SK-N-SH treated with all-trans-retinoic acid at 6 μM for 48 hours (cell line): Measurements from ENCODE around the gene PCDHGA7.

Experiments used
- ATAC-seq: fragments of 200-7000 bp; cut with Tn5 transposase; 3 replicates; pipeline ENCODE4 v1.9.1; 2020; ENCODE audit warnings: mild to moderate bottlenecking, moderate library complexity
- CREB5 ChIP-seq: fragments of 250-450 bp; sonication (Bioruptor Pico); IDR thresholded peaks from 2 replicates; pipeline ENCODE4 v1.5.1; 2020; ENCODE audit warnings: low read depth, mild to moderate bottlenecking, moderate library complexity
- CSDC2 ChIP-seq: fragments of 250-450 bp; sonication (Bioruptor Pico); IDR thresholded peaks from 2 replicates; pipeline ENCODE4 v1.5.0; 2020; ENCODE audit warnings: mild to moderate bottlenecking, moderate library complexity
- CSRNP3 ChIP-seq: fragments of 250-450 bp; sonication (Bioruptor Pico); IDR thresholded peaks from 2 replicates; pipeline ENCODE4 v1.5.1; 2021; ENCODE audit warnings: mild to moderate bottlenecking, moderate library complexity
- ESRRG ChIP-seq: fragments of 250-450 bp; sonication (Bioruptor Pico); IDR thresholded peaks from 2 replicates; pipeline ENCODE4 v1.6.1; 2021; ENCODE audit warnings: mild to moderate bottlenecking
- PATZ1 ChIP-seq: fragments of 250-450 bp; sonication (Bioruptor Pico); IDR thresholded peaks from 2 replicates; pipeline ENCODE4 v1.8.0; 2020; ENCODE audit warnings: mild to moderate bottlenecking, moderate library complexity, borderline replicate concordance
- POU6F1 ChIP-seq: fragments of 250-450 bp; sonication (Bioruptor Pico); IDR thresholded peaks from 2 replicates; pipeline ENCODE4 v1.8.0; 2021; ENCODE audit warnings: low read depth, mild to moderate bottlenecking, moderate library complexity, borderline replicate concordance
- PPARA ChIP-seq: fragments of 250-450 bp; sonication (Bioruptor Pico); IDR thresholded peaks from 2 replicates; pipeline ENCODE4 v1.5.0; 2020; ENCODE audit warnings: mild to moderate bottlenecking, borderline replicate concordance
- RARB ChIP-seq: fragments of 250-450 bp; sonication (Bioruptor Pico); IDR thresholded peaks from 2 replicates; pipeline ENCODE4 v1.8.0; 2021; ENCODE audit warnings: mild to moderate bottlenecking, moderate library complexity
- SNAI2 ChIP-seq: fragments of 250-450 bp; sonication (Bioruptor Pico); IDR thresholded peaks from 2 replicates; pipeline ENCODE4 v1.5.0; 2020; ENCODE audit warnings: mild to moderate bottlenecking, moderate library complexity
- TCF4 ChIP-seq: fragments of 250-450 bp; sonication (Bioruptor Pico); IDR thresholded peaks from 2 replicates; pipeline ENCODE4 v1.8.0; 2021; ENCODE audit warnings: mild to moderate bottlenecking, moderate library complexity, borderline replicate concordance
- TOX ChIP-seq: fragments of 250-450 bp; sonication (Bioruptor Pico); IDR thresholded peaks from 2 replicates; pipeline ENCODE4 v1.8.0; 2021; ENCODE audit warnings: mild to moderate bottlenecking, moderate library complexity, borderline replicate concordance
- TSHZ2 ChIP-seq: fragments of 250-450 bp; sonication (Bioruptor Pico); IDR thresholded peaks from 2 replicates; pipeline ENCODE4 v1.5.0; 2020; ENCODE audit warnings: mild to moderate bottlenecking, moderate library complexity
- ZFP3 ChIP-seq: fragments of 250-450 bp; sonication (Bioruptor Pico); IDR thresholded peaks from 2 replicates; pipeline ENCODE4 v1.5.0; 2020; ENCODE audit warnings: mild to moderate bottlenecking, moderate library complexity
- ZFP30 ChIP-seq: fragments of 450-650 bp; formaldehyde crosslinking; IDR thresholded peaks from 2 replicates; pipeline ENCODE4 v1.5.0; 2022; ENCODE audit warnings: mild to moderate bottlenecking, moderate library complexity
- ZNF565 ChIP-seq: fragments of 450-650 bp; formaldehyde crosslinking; conservative IDR thresholded peaks from 2 replicates; pipeline ENCODE4 v1.5.0; 2020; ENCODE audit warnings: low read depth, mild to moderate bottlenecking, moderate library complexity
- ZNF70 ChIP-seq: fragments of 450-650 bp; formaldehyde crosslinking; IDR thresholded peaks from 2 replicates; pipeline ENCODE4 v1.5.0; 2020; ENCODE audit warnings: mild to moderate bottlenecking, moderate library complexity
- ZNF8 ChIP-seq: fragments of 450-650 bp; formaldehyde crosslinking; IDR thresholded peaks from 2 replicates; pipeline ENCODE4 v1.5.0; 2020; ENCODE audit warnings: mild to moderate bottlenecking, moderate library complexity

Gene PCDHGA7

GRCh38 chr5:141422742-141423291 lies 40.3 kb downstream of the PCDHGA7 start:
- TF ChIP-seq TCF4 (CRISPR knock-in tag) (no peak), PPARA (CRISPR knock-in tag) (no peak), TSHZ2 (CRISPR knock-in tag) (no peak), SNAI2 (CRISPR knock-in tag) (no peak)
- no peak for ATAC-seq

- TF ChIP-seq CREB5 (CRISPR knock-in tag) (no peak), TCF4 (CRISPR knock-in tag) (no peak), CSDC2 (no peak), TSHZ2 (CRISPR knock-in tag) (no peak), ZNF70 (CRISPR knock-in tag) (no peak), ZFP3 (no peak), PPARA (CRISPR knock-in tag) (no peak), POU6F1 (no peak), CSRNP3 (CRISPR knock-in tag) (no peak), SNAI2 (CRISPR knock-in tag) (no peak), PATZ1 (CRISPR knock-in tag) (no peak), ZNF8 (no peak)
- no peak for ATAC-seq
Measured at GRCh38 chr5:141427783-141428426, 45.4 kb downstream of the PCDHGA7 start.

- TF ChIP-seq TSHZ2 (CRISPR knock-in tag) (no peak), POU6F1 (no peak), ESRRG (CRISPR knock-in tag) (no peak), TOX (CRISPR knock-in tag) (no peak), TCF4 (CRISPR knock-in tag) (no peak), ZNF565 (CRISPR knock-in tag) (no peak), ZFP30 (CRISPR knock-in tag) (no peak), RARB (CRISPR knock-in tag) (no peak), ZNF8 (no peak)
- ATAC-seq = no peak
Measured at GRCh38 chr5:141430332-141431113, 48.0 kb downstream of the PCDHGA7 start, which contains the start of gene PCDHGA12. Gene PCDHGA12, plus strand, starts transcription at chr5:141430507. Its CDS starts 253 bp downstream, at chr5:141430760.
